Natural killer cell treated with Interleukin-12 subunit alpha and Interleukin-12 subunit beta and Interleukin-15 and Interleukin-18, amount 100 ng/mL, for 72 hours (primary cell): ENCODE measurements around the gene IWS1. TPM values are rescaled to one million over a fixed set of nuclear protein-coding genes. Genes with fewer than 3 reads are reported as not detected.
A peak's percentile ranks its signal among the peaks of the same experiment; 100 is the strongest.
"Not testable (repeated sequence)": the region's sequence is repeated elsewhere in the genome, so short reads cannot be mapped to it uniquely, and the experiment has no call there.

ENCODE experiments used
- ATAC-seq, 2 donors: fragments of 150-1000 bp; cut with Tn5 transposase in 1 of 2; sonication (Bioruptor Pico), chemical (Tn5 transposase) in 1 of 2; 2 replicates each; pipeline ENCODE4 v1.10.0; 2021
- DNase-seq: peaks from one replicate; pipeline ENCODE4 v3.0.0; 2022; ENCODE audit warnings: low spot score
- H3K27ac Mint-ChIP-seq, 2 donors: 1 replicate in 1 of 2; 2 replicates in 1 of 2; pipeline ENCODE4 v1.8.0; 2022; ENCODE audit warnings: mixed read lengths in 2 of 2, mild to moderate bottlenecking in 1 of 2, moderate library complexity in 1 of 2
- H3K27me3 Mint-ChIP-seq, 2 donors: 1 replicate in 1 of 2; 2 replicates in 1 of 2; pipeline ENCODE4 v1.8.0; 2022; ENCODE audit warnings: mixed read lengths in 2 of 2
- H3K36me3 Mint-ChIP-seq: one replicate; pipeline ENCODE4 v1.8.0; 2022; ENCODE audit warnings: mixed read lengths
- H3K4me1 Mint-ChIP-seq, 2 donors: 1 replicate in 1 of 2; 2 replicates in 1 of 2; pipeline ENCODE4 v1.8.0; 2022; ENCODE audit warnings: low read depth in 2 of 2, mixed read lengths in 2 of 2, mild to moderate bottlenecking in 1 of 2
- H3K4me3 Mint-ChIP-seq: one replicate; pipeline ENCODE4 v1.8.0; 2022; ENCODE audit warnings: mixed read lengths
- H3K9me3 Mint-ChIP-seq: 2 replicates; pipeline ENCODE4 v1.8.0; 2022; ENCODE audit warnings: mixed read lengths
- total RNA-seq, 2 donors: library from RNA; stranded (reverse); gene quantifications; one replicate each; pipeline ENCODE4 v1.2.3, GENCODE V29; 2022

The IWS1 gene
- 10 to 100 TPM; 45.3 to 49.5 TPM for total RNA-seq

DNA sequence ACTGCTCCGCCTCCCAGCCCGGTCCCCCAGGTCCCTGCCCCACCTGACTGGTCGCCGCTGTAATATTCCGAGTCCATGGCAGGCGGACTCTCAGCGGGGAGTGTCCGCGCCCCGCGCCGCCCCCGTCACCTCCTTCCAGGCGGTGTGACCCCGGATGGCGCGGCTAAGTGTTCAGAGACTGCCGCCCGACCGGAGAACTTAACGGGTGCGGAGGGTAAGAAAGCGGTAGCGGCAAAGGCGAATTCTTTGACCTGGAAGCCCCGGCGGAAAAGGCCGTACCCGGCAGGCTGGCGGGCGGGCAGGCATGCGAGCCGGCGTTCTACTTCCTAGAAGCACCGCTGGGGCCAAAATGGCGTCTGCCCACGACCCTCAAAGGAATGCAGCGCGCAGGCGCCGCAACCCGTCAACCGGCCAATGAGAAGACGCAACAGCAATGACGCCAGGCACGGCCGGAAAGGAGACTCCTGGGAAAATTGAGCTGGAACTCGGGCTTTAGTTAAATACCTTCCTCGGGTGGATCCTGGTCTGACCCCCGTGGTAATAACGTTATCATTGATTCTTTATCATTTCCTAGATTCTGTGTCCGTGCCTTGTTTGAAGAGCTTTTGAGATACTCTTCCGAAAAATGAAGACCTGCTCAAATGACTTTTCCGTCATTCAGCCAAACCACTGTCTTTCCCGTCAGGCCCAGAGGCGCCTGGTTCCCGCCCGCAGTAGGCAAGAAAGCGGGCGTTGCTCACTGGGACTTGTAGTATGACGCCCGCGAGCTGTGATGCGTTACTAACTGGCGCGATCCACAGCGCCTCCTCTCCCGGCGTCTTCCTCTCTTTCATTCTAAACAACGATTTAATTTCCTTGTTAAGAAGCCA is at the start of gene IWS1:
TSS of gene IWS1 (minus strand) at position 358 of the 869 bp plus-strand sequence. CDS start at position 77, 281 bp downstream.
- H3K27ac Mint-ChIP-seq = peak within 1 kb of the TSS; percentile 98 to 99
- H3K36me3 Mint-ChIP-seq = peaks cover 20% of the 10 kb centered on the region
- peaks cover 0 to 3% of the 10 kb centered on the region in 2 donors for H3K27me3 Mint-ChIP-seq
- H3K4me3 Mint-ChIP-seq = peak within 1 kb of the TSS; percentile 88
- ATAC-seq (peak; percentile 91 to 96), DNase-seq (peak; percentile 93)
- H3K4me1 Mint-ChIP-seq = peaks cover 24 to 35% of the 10 kb centered on the region in 2 donors
- no peaks in the 10 kb centered on the region for H3K9me3 Mint-ChIP-seq

- peaks cover 7 to 24% of the 10 kb centered on the region in 2 donors for H3K27me3 Mint-ChIP-seq
Measured at GRCh38 chr2:127575941-127576432, 49.7 kb upstream of the IWS1 start.

DNA sequence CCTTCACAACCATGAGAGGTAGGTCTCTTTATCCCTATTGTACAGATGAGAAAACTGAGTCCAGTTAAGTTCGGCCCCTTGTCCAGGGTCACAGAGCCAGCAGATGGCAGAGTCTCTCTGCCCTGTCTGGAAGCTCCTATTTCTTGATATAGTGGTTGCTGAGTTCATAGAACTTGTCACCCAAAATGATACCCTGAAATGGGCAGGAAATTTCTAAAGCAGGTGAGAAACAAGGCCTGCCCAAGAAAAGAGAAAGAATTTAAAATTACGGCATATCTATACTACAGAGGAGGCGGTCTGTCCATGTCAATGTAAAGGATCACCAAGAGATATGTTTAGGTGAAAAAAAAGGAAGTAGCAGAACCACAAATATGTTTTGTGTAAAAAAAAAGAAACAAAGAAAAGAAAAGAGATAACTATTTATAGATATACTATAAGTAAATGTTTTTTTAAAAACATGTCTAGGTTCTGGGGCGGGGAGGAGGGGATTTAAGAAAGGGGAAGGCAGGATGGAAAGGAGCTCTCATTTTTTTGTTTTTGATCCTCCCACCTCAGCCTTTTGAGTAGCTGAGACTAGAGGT is 49.0 kb upstream of the IWS1 start:
- Mint-ChIP-seq H3K36me3 (no peaks in the 10 kb centered on the region), H3K27ac (peak overlapping the region in 1 of 2 donors; percentile 7), H3K27me3 (peaks cover 7 to 24% of the 10 kb centered on the region in 2 donors), H3K9me3 (no peaks in the 10 kb centered on the region), H3K4me3 (no peak overlapping the region), H3K4me1 (peaks cover 6 to 7% of the 10 kb centered on the region in 2 donors)
- ATAC-seq = no peak
- no peak for DNase-seq

More at GRCh38 chr2:127575941-127576432, 49.7 kb upstream of the IWS1 start:
- peak in 1 of 2 donors; percentile 3 for ATAC-seq
- no peak for DNase-seq
- Mint-ChIP-seq H3K4me1 (peaks cover 7 to 8% of the 10 kb centered on the region in 2 donors), H3K9me3 (no peaks in the 10 kb centered on the region), H3K27ac (no peak overlapping the region), H3K36me3 (no peaks in the 10 kb centered on the region), H3K4me3 (no peak overlapping the region)

DNA sequence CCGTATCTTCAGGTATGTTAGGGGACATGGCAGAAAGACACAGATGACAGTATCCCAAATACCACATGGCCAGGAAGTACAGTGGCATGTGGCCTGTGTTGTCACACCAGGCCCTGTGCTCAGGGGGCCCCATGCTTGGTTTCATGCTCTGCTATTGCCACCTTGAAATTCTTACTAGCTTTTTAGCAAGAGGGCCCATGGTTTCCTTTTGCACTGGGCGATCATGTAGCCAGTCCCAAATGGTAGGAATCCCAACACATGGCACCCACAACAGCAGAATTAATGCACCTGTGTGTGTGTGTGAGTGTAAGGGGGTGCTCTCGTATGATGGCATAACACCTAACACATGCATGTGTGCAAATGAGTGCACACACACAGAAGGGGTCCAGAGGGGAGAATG is 48.4 kb upstream of the IWS1 start:
- peak in 1 of 2 donors; percentile 8 for ATAC-seq
- peaks cover 7 to 24% of the 10 kb centered on the region in 2 donors for H3K27me3 Mint-ChIP-seq
- no peaks in the 10 kb centered on the region for H3K9me3 Mint-ChIP-seq
- no peak overlapping the region for H3K4me3 Mint-ChIP-seq
- no peak for DNase-seq
- peaks cover 5 to 7% of the 10 kb centered on the region in 2 donors for H3K4me1 Mint-ChIP-seq
- H3K36me3 Mint-ChIP-seq = no peaks in the 10 kb centered on the region
- H3K27ac Mint-ChIP-seq = no peak overlapping the region

DNA sequence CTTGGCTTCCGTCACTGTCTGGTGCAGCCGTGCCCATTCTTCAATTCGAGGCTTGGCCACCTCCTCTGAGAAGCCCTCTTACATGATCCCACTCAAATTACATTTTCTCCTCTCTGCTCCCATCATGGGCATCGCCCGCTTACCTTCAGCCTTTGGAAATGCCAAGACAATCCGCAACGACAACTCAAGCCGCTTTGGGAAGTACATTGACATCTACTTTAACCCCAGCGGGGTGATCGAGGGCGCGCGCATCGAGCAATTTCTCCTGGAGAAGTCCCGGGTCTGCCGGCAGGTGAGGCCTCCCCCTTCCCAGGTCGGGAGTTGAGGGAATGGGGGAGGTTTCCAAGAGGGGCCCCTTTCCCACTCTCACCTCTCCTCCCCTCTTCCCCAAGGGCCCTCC is 47.5 kb upstream of the IWS1 start:
- H3K4me3 Mint-ChIP-seq = no peak overlapping the region
- ATAC-seq (no peak), DNase-seq (no peak)
- H3K27ac Mint-ChIP-seq = no peak overlapping the region
- H3K9me3 Mint-ChIP-seq = no peaks in the 10 kb centered on the region
- H3K27me3 Mint-ChIP-seq = peaks cover 3 to 19% of the 10 kb centered on the region in 2 donors
- H3K4me1 Mint-ChIP-seq = peaks cover 5 to 7% of the 10 kb centered on the region in 2 donors
- no peaks in the 10 kb centered on the region for H3K36me3 Mint-ChIP-seq

- peaks cover 3 to 16% of the 10 kb centered on the region in 2 donors for H3K27me3 Mint-ChIP-seq
- H3K27ac Mint-ChIP-seq = no peak overlapping the region
- no peak for DNase-seq
- ATAC-seq = no peak
- H3K4me1 Mint-ChIP-seq = peaks cover 5 to 7% of the 10 kb centered on the region in 2 donors
- H3K9me3 Mint-ChIP-seq = no peaks in the 10 kb centered on the region
- H3K36me3 Mint-ChIP-seq = no peaks in the 10 kb centered on the region
- H3K4me3 Mint-ChIP-seq = no peak overlapping the region
Measured at GRCh38 chr2:127573298-127573697, 47.0 kb upstream of the IWS1 start.

- Mint-ChIP-seq H3K9me3 (no peaks in the 10 kb centered on the region), H3K27me3 (peaks cover 3 to 16% of the 10 kb centered on the region in 2 donors), H3K4me1 (peaks cover 5 to 7% of the 10 kb centered on the region in 2 donors), H3K4me3 (no peak overlapping the region), H3K27ac (no peak overlapping the region), H3K36me3 (no peaks in the 10 kb centered on the region)
- ATAC-seq (no peak), DNase-seq (no peak)
Measured at GRCh38 chr2:127572841-127573240, 46.6 kb upstream of the IWS1 start.

GRCh38 chr2:127572352-127572751 is 46.1 kb upstream of the IWS1 start:
- ATAC-seq, H3K9me3 Mint-ChIP-seq, H3K36me3 Mint-ChIP-seq, H3K27ac Mint-ChIP-seq, H3K4me3 Mint-ChIP-seq, DNase-seq, H3K4me1 Mint-ChIP-seq: not testable (repeated sequence)
- peaks cover 3 to 16% of the 10 kb centered on the region in 2 donors for H3K27me3 Mint-ChIP-seq

GRCh38 chr2:127570282-127571250 is 44.3 kb upstream of the IWS1 start:
- no peak for DNase-seq
- Mint-ChIP-seq H3K27me3 (peaks cover 3 to 16% of the 10 kb centered on the region in 2 donors), H3K9me3 (no peaks in the 10 kb centered on the region), H3K27ac (no peak overlapping the region), H3K4me3 (no peak overlapping the region), H3K4me1 (peaks cover 5 to 7% of the 10 kb centered on the region in 2 donors), H3K36me3 (no peaks in the 10 kb centered on the region)
- ATAC-seq = no peak

- Mint-ChIP-seq H3K27me3 (peaks cover 3 to 10% of the 10 kb centered on the region in 2 donors), H3K4me3 (no peak overlapping the region), H3K4me1 (no peaks in the 10 kb centered on the region), H3K9me3 (no peaks in the 10 kb centered on the region), H3K27ac (no peak overlapping the region), H3K36me3 (no peaks in the 10 kb centered on the region)
- DNase-seq = no peak
- ATAC-seq = no peak
Measured at GRCh38 chr2:127569666-127570065, 43.4 kb upstream of the IWS1 start.

- peaks cover 8 to 22% of the 10 kb centered on the region in 2 donors for H3K27me3 Mint-ChIP-seq
- no peak for DNase-seq
- no peak overlapping the region for H3K27ac Mint-ChIP-seq
- ATAC-seq = no peak
- H3K36me3 Mint-ChIP-seq = peaks cover under 1% of the 10 kb centered on the region
- H3K4me3 Mint-ChIP-seq = no peak overlapping the region
- no peaks in the 10 kb centered on the region for H3K9me3 Mint-ChIP-seq
- H3K4me1 Mint-ChIP-seq = peaks cover 11% of the 10 kb centered on the region in 2 donors
Measured at GRCh38 chr2:127568128-127568527, 41.8 kb upstream of the IWS1 start.

DNA sequence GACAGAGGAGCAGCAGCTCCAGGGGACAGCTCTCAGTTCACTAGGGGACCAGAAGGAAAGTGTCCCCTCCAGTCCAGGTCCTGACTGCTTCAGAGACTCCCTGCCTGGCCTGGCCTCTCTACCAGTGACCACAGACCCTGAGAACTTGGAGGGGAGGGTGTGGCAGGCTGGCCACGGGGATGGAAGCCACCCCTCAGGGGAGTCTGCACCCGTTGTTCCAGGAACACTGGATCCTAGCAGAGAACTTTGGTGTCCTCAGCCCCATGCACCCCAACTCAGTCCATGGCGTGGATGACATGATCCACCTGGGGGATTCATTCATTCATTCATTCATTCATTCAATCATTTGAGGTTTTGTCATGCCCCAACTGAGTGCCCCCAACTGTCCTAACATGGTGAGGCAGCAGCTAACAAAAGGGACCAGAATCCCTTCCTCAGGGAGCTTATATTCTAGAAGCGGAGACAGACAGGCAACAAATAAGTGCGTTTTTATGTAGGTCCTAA is 41.1 kb upstream of the IWS1 start:
- H3K4me1 Mint-ChIP-seq = peaks cover 14 to 16% of the 10 kb centered on the region in 2 donors
- H3K27ac Mint-ChIP-seq = no peak overlapping the region
- ATAC-seq (no peak), DNase-seq (no peak)
- H3K27me3 Mint-ChIP-seq = peaks cover 6 to 22% of the 10 kb centered on the region in 2 donors
- H3K4me3 Mint-ChIP-seq = no peak overlapping the region
- peaks cover 5% of the 10 kb centered on the region for H3K36me3 Mint-ChIP-seq
- H3K9me3 Mint-ChIP-seq = no peaks in the 10 kb centered on the region

DNA sequence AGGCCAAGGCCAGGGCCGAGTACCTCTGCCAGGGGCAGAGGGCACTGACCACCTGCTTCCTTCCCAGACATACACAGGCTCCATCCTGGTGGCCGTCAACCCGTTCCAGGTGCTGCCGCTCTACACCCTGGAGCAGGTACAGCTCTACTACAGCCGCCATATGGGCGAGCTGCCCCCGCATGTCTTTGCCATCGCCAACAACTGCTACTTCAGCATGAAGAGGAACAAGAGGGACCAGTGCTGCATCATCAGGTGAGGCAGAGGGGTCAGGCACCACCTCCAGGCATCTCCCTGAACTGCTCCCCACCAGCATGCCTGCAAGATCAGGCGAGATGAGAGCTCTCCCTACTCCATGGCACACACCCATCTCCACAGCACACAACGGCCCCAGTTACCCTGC is 40.3 kb upstream of the IWS1 start:
- ATAC-seq = no peak
- H3K36me3 Mint-ChIP-seq = peaks cover 5% of the 10 kb centered on the region
- H3K4me1 Mint-ChIP-seq = peaks cover 16 to 17% of the 10 kb centered on the region in 2 donors
- H3K27ac Mint-ChIP-seq = no peak overlapping the region
- H3K4me3 Mint-ChIP-seq = no peak overlapping the region
- H3K9me3 Mint-ChIP-seq = no peaks in the 10 kb centered on the region
- no peak for DNase-seq
- peaks cover 7 to 18% of the 10 kb centered on the region in 2 donors for H3K27me3 Mint-ChIP-seq
